Mesothelial cell of epicardium (in vitro differentiated cells): ENCODE measurements around the gene MS4A15. TPM values are rescaled to one million over a fixed set of nuclear protein-coding genes. Genes with fewer than 3 reads are reported as not detected.

ENCODE experiments used
- DNase-seq, 2 experiments: peaks; one replicate each; pipeline ENCODE4 v3.0.0; 2021; ENCODE audit warnings: low spot score in 2 of 2; ENCODE audit not compliant: unreplicated experiment in 2 of 2
- H3K27ac Mint-ChIP-seq: 2 replicates; pipeline ENCODE4 v1.8.0; 2021; ENCODE audit warnings: mixed read lengths
- H3K27me3 Mint-ChIP-seq: 2 replicates; pipeline ENCODE4 v1.8.0; 2021; ENCODE audit warnings: low read depth, mixed read lengths
- H3K36me3 Mint-ChIP-seq: 2 replicates; pipeline ENCODE4 v1.8.0; 2021; ENCODE audit warnings: mixed read lengths
- H3K4me1 Mint-ChIP-seq: 2 replicates; pipeline ENCODE4 v1.8.0; 2021; ENCODE audit warnings: mixed read lengths
- H3K4me3 Mint-ChIP-seq: 2 replicates; pipeline ENCODE4 v1.8.0; 2021; ENCODE audit warnings: mild to moderate bottlenecking, moderate library complexity, mixed read lengths
- H3K9me3 Mint-ChIP-seq: 2 replicates; pipeline ENCODE4 v1.8.0; 2021; ENCODE audit warnings: mixed read lengths
- CTCF ChIP-seq: fragments of 200-600 bp; sonication (generic); IDR thresholded peaks from one replicate; pipeline ENCODE4 v1.5.0; 2021; ENCODE audit warnings: antibody characterized with exemption; ENCODE audit not compliant: unreplicated experiment
- total RNA-seq: library from RNA; stranded (reverse); gene quantifications from 3 replicates; pipeline ENCODE4 v1.2.1, GENCODE V29; 2021

Gene MS4A15
- total RNA-seq, 1 donor from 2014 or later, result 0.13 TPM

DNA sequence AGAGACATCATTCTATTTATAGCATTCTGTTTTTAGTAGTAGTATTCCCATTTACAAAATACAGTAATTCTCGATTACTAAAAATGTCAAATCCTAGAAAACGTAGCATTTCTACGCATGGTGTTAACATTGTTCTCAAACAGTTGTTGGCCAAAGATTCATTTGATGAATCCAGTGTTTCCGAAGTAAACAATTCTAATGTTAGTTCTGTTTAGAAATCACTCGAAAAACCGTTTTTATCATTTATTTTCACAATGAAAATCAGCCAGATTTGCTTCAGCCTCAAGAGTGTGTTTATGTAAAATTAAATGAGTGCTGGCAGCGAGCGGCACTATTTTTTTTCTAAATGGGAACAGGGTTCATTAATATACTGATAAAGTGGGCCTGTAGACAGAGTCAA lies 25.1 kb upstream of the MS4A15 start:
- DNase-seq, result no peak
- H3K27me3 Mint-ChIP-seq, result peaks cover 37% of the 10 kb centered on the region
- H3K4me3 Mint-ChIP-seq, result no peak overlapping the region
- H3K4me1 Mint-ChIP-seq, result no peaks in the 10 kb centered on the region
- no peaks in the 10 kb centered on the region for H3K9me3 Mint-ChIP-seq
- no peaks in the 10 kb centered on the region for H3K36me3 Mint-ChIP-seq
- no peak overlapping the region for H3K27ac Mint-ChIP-seq
- no peak for TF ChIP-seq CTCF

- H3K9me3 Mint-ChIP-seq, result no peaks in the 10 kb centered on the region
- TF ChIP-seq CTCF, result no peak
- H3K27me3 Mint-ChIP-seq, result peaks cover 36% of the 10 kb centered on the region
- H3K36me3 Mint-ChIP-seq, result no peaks in the 10 kb centered on the region
- H3K27ac Mint-ChIP-seq, result no peak overlapping the region
- H3K4me3 Mint-ChIP-seq, result no peak overlapping the region
- DNase-seq, result no peak
- H3K4me1 Mint-ChIP-seq, result no peaks in the 10 kb centered on the region
These were observed 22.4 kb upstream of the MS4A15 start for GRCh38 chr11:60734279-60734678.

- Mint-ChIP-seq H3K27ac (no peak overlapping the region), H3K4me1 (no peaks in the 10 kb centered on the region), H3K27me3 (peaks cover 27% of the 10 kb centered on the region), H3K9me3 (peaks cover 14% of the 10 kb centered on the region), H3K36me3 (no peaks in the 10 kb centered on the region), H3K4me3 (no peak overlapping the region)
- DNase-seq, result no peak
- TF ChIP-seq CTCF, result no peak
These were observed 17.6 kb upstream of the MS4A15 start for GRCh38 chr11:60739114-60739513.

DNA sequence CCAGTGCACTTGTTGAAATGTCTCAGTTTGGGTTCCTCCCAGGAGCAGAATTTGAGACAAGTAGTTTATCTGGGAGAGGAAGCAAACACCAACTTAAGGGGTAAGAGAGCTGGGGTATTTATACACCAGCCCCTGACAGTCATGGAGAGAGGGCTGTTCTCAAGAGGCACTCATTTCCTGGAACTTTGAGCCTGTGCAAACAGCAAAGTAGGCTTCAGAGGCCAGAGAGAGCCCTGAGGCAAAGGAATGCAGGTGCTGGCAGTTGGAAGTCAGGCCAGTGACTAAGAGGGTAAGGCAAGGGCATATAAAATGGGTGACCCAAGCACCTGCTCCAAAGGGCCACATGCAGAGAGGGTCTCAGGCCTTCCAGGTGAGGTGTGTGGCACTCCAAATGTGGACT lies 16.1 kb upstream of the MS4A15 start:
- peaks cover 14% of the 10 kb centered on the region for H3K9me3 Mint-ChIP-seq
- H3K27ac Mint-ChIP-seq, result no peak overlapping the region
- H3K4me3 Mint-ChIP-seq, result no peak overlapping the region
- H3K27me3 Mint-ChIP-seq, result peaks cover 27% of the 10 kb centered on the region
- no peak for DNase-seq
- no peaks in the 10 kb centered on the region for H3K36me3 Mint-ChIP-seq
- TF ChIP-seq CTCF, result no peak
- peaks cover 3% of the 10 kb centered on the region for H3K4me1 Mint-ChIP-seq

GRCh38 chr11:60741421-60741820 lies 15.2 kb upstream of the MS4A15 start:
- Mint-ChIP-seq H3K4me3 (no peak overlapping the region), H3K9me3 (peaks cover 14% of the 10 kb centered on the region), H3K36me3 (no peaks in the 10 kb centered on the region), H3K27me3 (peaks cover 23% of the 10 kb centered on the region), H3K4me1 (peaks cover 5% of the 10 kb centered on the region), H3K27ac (no peak overlapping the region)
- no peak for DNase-seq
- no peak for TF ChIP-seq CTCF

GRCh38 chr11:60743058-60743457 lies 13.6 kb upstream of the MS4A15 start:
- no peak overlapping the region for H3K4me3 Mint-ChIP-seq
- DNase-seq, result no peak
- no peaks in the 10 kb centered on the region for H3K36me3 Mint-ChIP-seq
- H3K4me1 Mint-ChIP-seq, result peaks cover 5% of the 10 kb centered on the region
- H3K27ac Mint-ChIP-seq, result no peak overlapping the region
- peaks cover 12% of the 10 kb centered on the region for H3K27me3 Mint-ChIP-seq
- TF ChIP-seq CTCF, result no peak
- peaks cover 14% of the 10 kb centered on the region for H3K9me3 Mint-ChIP-seq
